ENCODE data around the gene SOX4. TPM values are rescaled to one million over a fixed set of nuclear protein-coding genes. Genes with fewer than 3 reads are reported as not detected.
A peak's percentile ranks its signal among the peaks of the same experiment; 100 is the strongest.
"Not testable (repeated sequence)": the region's sequence is repeated elsewhere in the genome, so short reads cannot be mapped to it uniquely, and the experiment has no call there.

SOX4 gene
- 141 TPM for polyA plus RNA-seq (2013, experiment 1 of 2)
- polyA plus RNA-seq (2013, experiment 2 of 2) = 150 TPM

DNA sequence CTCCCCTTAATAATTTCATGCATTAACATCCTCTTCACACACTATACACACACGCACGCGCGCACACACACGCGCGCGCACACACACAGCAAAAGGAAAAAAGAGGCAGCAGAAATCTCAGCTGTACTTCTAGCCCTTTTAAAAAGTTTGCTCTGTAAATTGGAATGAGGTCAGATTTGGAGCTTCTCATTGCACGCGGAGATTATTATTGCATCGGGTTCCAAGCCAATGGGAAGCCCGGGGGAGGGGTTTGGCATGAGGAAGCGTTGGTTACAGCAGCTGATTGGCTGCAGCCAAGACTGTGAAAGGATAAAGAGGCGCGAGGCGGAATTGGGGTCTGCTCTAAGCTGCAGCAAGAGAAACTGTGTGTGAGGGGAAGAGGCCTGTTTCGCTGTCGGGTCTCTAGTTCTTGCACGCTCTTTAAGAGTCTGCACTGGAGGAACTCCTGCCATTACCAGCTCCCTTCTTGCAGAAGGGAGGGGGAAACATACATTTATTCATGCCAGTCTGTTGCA is at the start of gene SOX4:
SOX4 (plus strand) TSS at position 340 of the 515 bp plus-strand sequence. CDS start 784 bp downstream, outside the sequence.
- Histone ChIP-seq H3K14ac (ENCODE audit: low read length) (peak within 1 kb of the TSS; percentile 90), H2BK15ac (ENCODE audit: low read length) (peak within 1 kb of the TSS; percentile 54), H2BK12ac (ENCODE audit: low read length) (no peak within 1 kb of the TSS), H3K4me2 (ENCODE audit: insufficient read depth, low read length, poor library complexity, severe bottlenecking) (peak within 1 kb of the TSS; percentile 67), H3K18ac (ENCODE audit: low read length) (peak within 1 kb of the TSS; percentile 99), H3K4me1 (ENCODE audit: control insufficient read depth in 2 of 2, insufficient read depth in 1 of 2, low read depth in 1 of 2, low read length in 2 of 2) (peaks cover 3 to 13% of the 10 kb centered on the region in 2 donors), H2AK5ac (ENCODE audit: low read depth, low read length) (peak within 1 kb of the TSS; percentile 78), H3K36me3 (replicated peaks in 1 of 2; ENCODE audit: control insufficient read depth in 2 of 2, insufficient read depth in 2 of 2, low read length in 2 of 2) (peaks cover 8 to 31% of the 10 kb centered on the region in 2 donors), H3K79me1 (ENCODE audit: low read depth, low read length) (peaks cover 5% of the 10 kb centered on the region), H3K4me3 (ENCODE audit: low read length in 2 of 2) (peak within 1 kb of the TSS; percentile 86 to 96), H3K9ac (ENCODE audit: low read depth, low read length, poor library complexity) (peak within 1 kb of the TSS; percentile 99), H3K23ac (ENCODE audit: low read depth, low read length, poor library complexity) (peak within 1 kb of the TSS; percentile 97), H3K4ac (ENCODE audit: low read length) (peak within 1 kb of the TSS; percentile 32), H3K27me3 (ENCODE audit: control insufficient read depth in 3 of 3, insufficient read depth in 3 of 3, low read depth in 1 of 3, low read length in 3 of 3) (no peaks in the 10 kb centered on the region), H2AFZ (ENCODE audit: low read length) (peak within 1 kb of the TSS; percentile 67), H3K27ac (replicated peaks; ENCODE audit: low read length) (peak within 1 kb of the TSS; percentile 91), H4K91ac (ENCODE audit: low read depth, low read length, poor library complexity) (no peak within 1 kb of the TSS), H2BK5ac (ENCODE audit: low read length) (peak within 1 kb of the TSS; percentile 90), H2BK120ac (ENCODE audit: low read depth, low read length) (peak within 1 kb of the TSS; percentile 82), H3K9me3 (replicated peaks in 1 of 2; ENCODE audit: control insufficient read depth in 2 of 2, insufficient read depth in 1 of 2, low read depth in 1 of 2, low read length in 2 of 2) (no peaks in the 10 kb centered on the region), H4K8ac (ENCODE audit: low read depth, low read length) (no peak within 1 kb of the TSS)
- WGBS, 2 donors (ENCODE audit: extremely low coverage in 2 of 2, insufficient read length in 2 of 2, insufficient replicate concordance in 1 of 2) = no CpG with 5 or more reads among the region's 19 CpGs
- peak; percentile 93 for DNase-seq (ENCODE audit: low spot score)

DNA sequence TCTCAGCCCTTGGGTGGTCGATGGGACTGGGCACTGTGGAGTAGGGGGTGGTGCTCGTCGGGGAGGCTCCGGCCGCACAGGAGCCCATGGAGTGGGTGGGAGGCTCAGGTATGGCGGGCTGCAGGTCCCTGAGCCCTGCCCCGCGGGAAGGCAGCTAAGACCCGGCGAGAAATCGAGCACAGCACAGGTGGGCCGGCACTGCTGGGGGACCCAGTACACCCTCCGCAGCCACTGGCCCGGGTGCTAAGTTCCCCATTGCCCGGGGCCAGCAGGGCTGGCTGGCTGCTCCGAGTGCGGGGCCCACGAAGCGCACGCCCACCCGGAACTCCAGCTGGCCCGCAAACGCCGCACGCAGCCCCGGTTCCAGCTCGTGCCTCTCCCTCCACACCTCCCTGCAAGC is 41.3 kb upstream of the SOX4 start:
- H3K9me3 ChIP-seq (replicated peaks in 1 of 2; ENCODE audit: control insufficient read depth in 2 of 2, insufficient read depth in 1 of 2, low read depth in 1 of 2, low read length in 2 of 2); H3K23ac ChIP-seq (ENCODE audit: low read depth, low read length, poor library complexity); H4K8ac ChIP-seq (ENCODE audit: low read depth, low read length); H3K4me1 ChIP-seq (ENCODE audit: control insufficient read depth in 2 of 2, insufficient read depth in 1 of 2, low read depth in 1 of 2, low read length in 2 of 2); H2AFZ ChIP-seq (ENCODE audit: low read length); H3K14ac ChIP-seq (ENCODE audit: low read length); H2AK5ac ChIP-seq (ENCODE audit: low read depth, low read length); H2BK12ac ChIP-seq (ENCODE audit: low read length); H4K91ac ChIP-seq (ENCODE audit: low read depth, low read length, poor library complexity); H3K4me3 ChIP-seq (ENCODE audit: low read length in 2 of 2); H3K18ac ChIP-seq (ENCODE audit: low read length); H2BK15ac ChIP-seq (ENCODE audit: low read length); H3K27ac ChIP-seq (replicated peaks; ENCODE audit: low read length); H3K4ac ChIP-seq (ENCODE audit: low read length); H3K4me2 ChIP-seq (ENCODE audit: insufficient read depth, low read length, poor library complexity, severe bottlenecking); DNase-seq (ENCODE audit: low spot score); H3K27me3 ChIP-seq (ENCODE audit: control insufficient read depth in 3 of 3, insufficient read depth in 3 of 3, low read depth in 1 of 3, low read length in 3 of 3); H2BK120ac ChIP-seq (ENCODE audit: low read depth, low read length); H3K9ac ChIP-seq (ENCODE audit: low read depth, low read length, poor library complexity); H2BK5ac ChIP-seq (ENCODE audit: low read length); H3K36me3 ChIP-seq (replicated peaks in 1 of 2; ENCODE audit: control insufficient read depth in 2 of 2, insufficient read depth in 2 of 2, low read length in 2 of 2); H3K79me1 ChIP-seq (ENCODE audit: low read depth, low read length): not testable (repeated sequence)
- no CpG with 5 or more reads among the region's 27 CpGs for WGBS, 2 donors (ENCODE audit: extremely low coverage in 2 of 2, insufficient read length in 2 of 2, insufficient replicate concordance in 1 of 2)

- H2AK5ac ChIP-seq (ENCODE audit: low read depth, low read length) = no peak overlapping the region
- no peak overlapping the region for H3K14ac ChIP-seq (ENCODE audit: low read length)
- no peak overlapping the region for H4K8ac ChIP-seq (ENCODE audit: low read depth, low read length)
- H3K18ac ChIP-seq (ENCODE audit: low read length) = peak overlapping the region; percentile 38
- no peak overlapping the region for H3K4me3 ChIP-seq (ENCODE audit: low read length in 2 of 2)
- H2BK12ac ChIP-seq (ENCODE audit: low read length) = no peak overlapping the region
- no peak overlapping the region for H3K23ac ChIP-seq (ENCODE audit: low read depth, low read length, poor library complexity)
- no peak overlapping the region for H2BK15ac ChIP-seq (ENCODE audit: low read length)
- DNase-seq (ENCODE audit: low spot score) = no peak
- no peak overlapping the region for H2AFZ ChIP-seq (ENCODE audit: low read length)
- no CpG with 5 or more reads among the region's 5 CpGs for WGBS, 2 donors (ENCODE audit: extremely low coverage in 2 of 2, insufficient read length in 2 of 2, insufficient replicate concordance in 1 of 2)
- H3K4ac ChIP-seq (ENCODE audit: low read length) = no peak overlapping the region
- H3K36me3 ChIP-seq (replicated peaks in 1 of 2; ENCODE audit: control insufficient read depth in 2 of 2, insufficient read depth in 2 of 2, low read length in 2 of 2) = no peaks in the 10 kb centered on the region
- no peak overlapping the region for H3K4me2 ChIP-seq (ENCODE audit: insufficient read depth, low read length, poor library complexity, severe bottlenecking)
- no peak overlapping the region for H3K27ac ChIP-seq (replicated peaks; ENCODE audit: low read length)
- no peaks in the 10 kb centered on the region for H3K4me1 ChIP-seq (ENCODE audit: control insufficient read depth in 2 of 2, insufficient read depth in 1 of 2, low read depth in 1 of 2, low read length in 2 of 2)
- no peak overlapping the region for H2BK120ac ChIP-seq (ENCODE audit: low read depth, low read length)
- H4K91ac ChIP-seq (ENCODE audit: low read depth, low read length, poor library complexity) = no peak overlapping the region
- no peak overlapping the region for H3K9ac ChIP-seq (ENCODE audit: low read depth, low read length, poor library complexity)
- peaks cover 0 to 3% of the 10 kb centered on the region in 2 donors for H3K9me3 ChIP-seq (replicated peaks in 1 of 2; ENCODE audit: control insufficient read depth in 2 of 2, insufficient read depth in 1 of 2, low read depth in 1 of 2, low read length in 2 of 2)
- no peaks in the 10 kb centered on the region for H3K27me3 ChIP-seq (ENCODE audit: control insufficient read depth in 3 of 3, insufficient read depth in 3 of 3, low read depth in 1 of 3, low read length in 3 of 3)
- no peaks in the 10 kb centered on the region for H3K79me1 ChIP-seq (ENCODE audit: low read depth, low read length)
- H2BK5ac ChIP-seq (ENCODE audit: low read length) = no peak overlapping the region
These were observed 39.3 kb upstream of the SOX4 start for GRCh38 chr6:21554286-21554685.

GRCh38 chr6:21555197-21555596 is 38.4 kb upstream of the SOX4 start:
- H2BK15ac ChIP-seq (ENCODE audit: low read length) = no peak overlapping the region
- no peaks in the 10 kb centered on the region for H3K4me1 ChIP-seq (ENCODE audit: control insufficient read depth in 2 of 2, insufficient read depth in 1 of 2, low read depth in 1 of 2, low read length in 2 of 2)
- no peak overlapping the region for H3K14ac ChIP-seq (ENCODE audit: low read length)
- H3K4me2 ChIP-seq (ENCODE audit: insufficient read depth, low read length, poor library complexity, severe bottlenecking) = no peak overlapping the region
- H3K27me3 ChIP-seq (ENCODE audit: control insufficient read depth in 3 of 3, insufficient read depth in 3 of 3, low read depth in 1 of 3, low read length in 3 of 3) = no peaks in the 10 kb centered on the region
- no peak overlapping the region for H2BK5ac ChIP-seq (ENCODE audit: low read length)
- no peak overlapping the region for H3K9ac ChIP-seq (ENCODE audit: low read depth, low read length, poor library complexity)
- no peak overlapping the region for H4K8ac ChIP-seq (ENCODE audit: low read depth, low read length)
- H2AK5ac ChIP-seq (ENCODE audit: low read depth, low read length) = no peak overlapping the region
- no peak overlapping the region for H2BK12ac ChIP-seq (ENCODE audit: low read length)
- H4K91ac ChIP-seq (ENCODE audit: low read depth, low read length, poor library complexity) = no peak overlapping the region
- no peak overlapping the region for H3K4ac ChIP-seq (ENCODE audit: low read length)
- no peak for DNase-seq (ENCODE audit: low spot score)
- no peak overlapping the region for H2AFZ ChIP-seq (ENCODE audit: low read length)
- H2BK120ac ChIP-seq (ENCODE audit: low read depth, low read length) = no peak overlapping the region
- H3K79me1 ChIP-seq (ENCODE audit: low read depth, low read length) = no peaks in the 10 kb centered on the region
- no peaks in the 10 kb centered on the region for H3K9me3 ChIP-seq (replicated peaks in 1 of 2; ENCODE audit: control insufficient read depth in 2 of 2, insufficient read depth in 1 of 2, low read depth in 1 of 2, low read length in 2 of 2)
- no peak overlapping the region for H3K23ac ChIP-seq (ENCODE audit: low read depth, low read length, poor library complexity)
- H3K36me3 ChIP-seq (replicated peaks in 1 of 2; ENCODE audit: control insufficient read depth in 2 of 2, insufficient read depth in 2 of 2, low read length in 2 of 2) = no peaks in the 10 kb centered on the region
- H3K18ac ChIP-seq (ENCODE audit: low read length) = no peak overlapping the region
- H3K27ac ChIP-seq (replicated peaks; ENCODE audit: low read length) = no peak overlapping the region
- WGBS, 2 donors (ENCODE audit: extremely low coverage in 2 of 2, insufficient read length in 2 of 2, insufficient replicate concordance in 1 of 2) = no CpG with 5 or more reads among the region's 5 CpGs
- H3K4me3 ChIP-seq (ENCODE audit: low read length in 2 of 2) = no peak overlapping the region
